Lower lobe of right lung (tissue), 2 donors: ENCODE results near the gene MYO1D. TPM values are rescaled to one million over a fixed set of nuclear protein-coding genes. Genes with fewer than 3 reads are reported as not detected.

Source experiments
- ATAC-seq, 2 donors: fragments of 200-7000 bp; cut with Tn5 transposase; one replicate each; pipeline ENCODE4 v1.9.1; 2020 to 2022; ENCODE audit warnings: mild to moderate bottlenecking in 2 of 2, moderate library complexity in 2 of 2
- DNase-seq: peaks from one replicate; pipeline ENCODE4 v3.0.0-alpha.2; 2020
- H3K27ac ChIP-seq: fragments of 200-600 bp; one replicate; pipeline ENCODE4 v1.8.0; 2022
- H3K27me3 ChIP-seq: fragments of 200-600 bp; one replicate; pipeline ENCODE4 v1.8.0; 2022; ENCODE audit warnings: low read depth
- H3K36me3 ChIP-seq: fragments of 200-600 bp; one replicate; pipeline ENCODE4 v1.8.0; 2022; ENCODE audit warnings: mild to moderate bottlenecking
- H3K4me1 ChIP-seq: fragments of 200-600 bp; one replicate; pipeline ENCODE4 v1.8.0; 2022
- H3K4me3 ChIP-seq: fragments of 200-600 bp; one replicate; pipeline ENCODE4 v1.8.0; 2022; ENCODE audit warnings: mild to moderate bottlenecking
- H3K9me3 ChIP-seq: fragments of 200-600 bp; one replicate; pipeline ENCODE4 v1.8.0; 2022
- intact Hi-C: fragments of 100-400 bp; cut with DNase I; formaldehyde crosslinking; loops from one replicate; pipeline ENCODE4 v1.11.0; 2022
- total RNA-seq: library from RNA; stranded (reverse); fragmentation: NEBNext Ultra II Directional; extraction: Animal tissue kit (Norgen Biotek cat#: 25700); gene quantifications from one replicate; pipeline ENCODE4 v1.2.1, GENCODE V29; 2021
- TF ChIP-seq, protein P1 (sequence below): fragments of 200-600 bp; IDR thresholded peaks from one replicate; pipeline ENCODE4 v1.8.0; 2022; ENCODE audit warnings: antibody characterized with exemption, mild to moderate bottlenecking
- donor health status: DM: no; HTN: yes; CAD: no; lungs with severe emphysema.

Gene MYO1D
- total RNA-seq, 1 donor from 2014 or later = 58.0 TPM

DNA sequence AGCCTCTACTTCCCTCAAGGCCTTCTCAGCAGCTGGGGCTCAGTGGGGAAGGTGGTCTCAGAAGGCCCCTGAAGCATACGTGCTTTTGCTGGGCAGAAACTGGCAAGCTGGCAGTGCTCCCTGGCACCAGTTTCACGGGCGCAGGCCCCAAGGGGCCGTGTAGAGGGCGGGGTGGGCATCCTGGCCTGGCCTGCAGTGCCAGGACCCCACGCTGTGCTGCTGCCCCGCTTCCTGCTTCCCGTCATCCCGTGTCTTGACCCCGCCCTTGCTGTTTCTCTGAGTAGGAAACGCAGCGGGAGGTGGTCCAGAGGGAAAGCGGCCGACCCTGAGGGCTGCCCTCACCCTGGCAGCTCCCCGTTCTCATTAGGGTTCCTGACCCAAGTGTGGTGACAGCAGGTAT, 383.4 kb downstream of the MYO1D start:
- no peak for ATAC-seq

DNA sequence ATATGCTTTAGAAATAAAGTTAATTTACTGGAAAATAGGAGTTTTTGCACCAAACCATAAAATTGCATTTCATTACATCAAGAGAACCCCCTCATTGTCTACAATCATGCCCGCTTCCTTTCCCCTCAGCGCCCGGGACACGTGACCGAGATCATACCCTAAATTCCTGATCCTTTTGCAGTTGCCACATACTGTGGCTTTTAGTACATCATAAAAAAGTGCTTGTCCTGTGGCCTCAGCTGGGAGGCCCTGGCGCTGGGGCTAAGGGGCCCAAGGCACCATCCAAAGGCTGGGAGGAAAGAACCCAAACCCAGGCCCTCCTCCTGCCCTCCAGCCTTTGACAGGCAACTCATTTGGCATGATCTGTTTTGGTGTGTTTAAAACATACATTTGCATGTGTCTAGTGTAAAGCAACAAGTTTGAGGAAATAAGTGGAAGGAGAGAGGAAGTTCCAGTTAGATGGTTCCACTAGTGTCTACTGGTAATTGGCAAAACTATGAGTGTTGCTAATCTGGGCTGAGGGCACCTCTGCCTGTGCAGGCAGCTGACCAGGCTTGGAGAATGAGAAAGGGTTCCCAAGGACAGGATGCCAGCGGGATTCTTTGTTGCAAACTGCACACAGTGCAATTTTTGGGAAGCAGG, 384.2 kb downstream of the MYO1D start:
- Histone ChIP-seq H3K36me3 (no peaks in the 10 kb centered on the region), H3K27me3 (no peaks in the 10 kb centered on the region), H3K9me3 (no peaks in the 10 kb centered on the region), H3K4me3 (no peak overlapping the region), H3K4me1 (peaks cover 39% of the 10 kb centered on the region), H3K27ac (no peak overlapping the region)
- TF ChIP-seq, protein P1, sequence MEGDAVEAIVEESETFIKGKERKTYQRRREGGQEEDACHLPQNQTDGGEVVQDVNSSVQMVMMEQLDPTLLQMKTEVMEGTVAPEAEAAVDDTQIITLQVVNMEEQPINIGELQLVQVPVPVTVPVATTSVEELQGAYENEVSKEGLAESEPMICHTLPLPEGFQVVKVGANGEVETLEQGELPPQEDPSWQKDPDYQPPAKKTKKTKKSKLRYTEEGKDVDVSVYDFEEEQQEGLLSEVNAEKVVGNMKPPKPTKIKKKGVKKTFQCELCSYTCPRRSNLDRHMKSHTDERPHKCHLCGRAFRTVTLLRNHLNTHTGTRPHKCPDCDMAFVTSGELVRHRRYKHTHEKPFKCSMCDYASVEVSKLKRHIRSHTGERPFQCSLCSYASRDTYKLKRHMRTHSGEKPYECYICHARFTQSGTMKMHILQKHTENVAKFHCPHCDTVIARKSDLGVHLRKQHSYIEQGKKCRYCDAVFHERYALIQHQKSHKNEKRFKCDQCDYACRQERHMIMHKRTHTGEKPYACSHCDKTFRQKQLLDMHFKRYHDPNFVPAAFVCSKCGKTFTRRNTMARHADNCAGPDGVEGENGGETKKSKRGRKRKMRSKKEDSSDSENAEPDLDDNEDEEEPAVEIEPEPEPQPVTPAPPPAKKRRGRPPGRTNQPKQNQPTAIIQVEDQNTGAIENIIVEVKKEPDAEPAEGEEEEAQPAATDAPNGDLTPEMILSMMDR = no peak
- ATAC-seq = no peak
- intact Hi-C loops = no loop called here
- no peak for DNase-seq

More for the DNA sequence above, 383.4 kb downstream of the MYO1D start:
- no peaks in the 10 kb centered on the region for H3K36me3 ChIP-seq
- no peak for DNase-seq
- no peak overlapping the region for H3K27ac ChIP-seq
- H3K4me1 ChIP-seq = peaks cover 37% of the 10 kb centered on the region
- no peak overlapping the region for H3K4me3 ChIP-seq
- TF ChIP-seq, protein P1 = no peak
- no peaks in the 10 kb centered on the region for H3K27me3 ChIP-seq
- intact Hi-C loops = no loop called here
- H3K9me3 ChIP-seq = no peaks in the 10 kb centered on the region

DNA sequence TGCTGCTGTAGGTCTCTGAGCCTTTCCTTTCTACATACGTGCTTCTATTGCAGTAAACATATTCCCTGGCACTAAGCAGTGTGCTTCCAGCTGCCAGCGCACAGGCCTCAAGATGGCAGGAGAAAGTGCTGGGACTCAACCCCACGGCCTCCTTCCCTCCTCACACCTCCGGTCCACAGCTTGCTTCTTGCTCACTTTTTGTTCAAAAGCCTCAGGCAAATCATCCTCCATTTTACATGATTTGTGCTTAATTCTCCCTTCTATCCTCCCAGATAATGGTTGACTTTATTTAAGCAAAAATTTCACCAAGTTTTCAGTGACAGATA, 384.7 kb downstream of the MYO1D start:
- ATAC-seq (no peak), DNase-seq (no peak)
- Histone ChIP-seq H3K4me1 (peaks cover 45% of the 10 kb centered on the region), H3K27ac (no peak overlapping the region), H3K36me3 (no peaks in the 10 kb centered on the region), H3K27me3 (no peaks in the 10 kb centered on the region), H3K4me3 (no peak overlapping the region), H3K9me3 (no peaks in the 10 kb centered on the region)
- TF ChIP-seq, protein P1 = no peak
- intact Hi-C loops = no loop called here

DNA sequence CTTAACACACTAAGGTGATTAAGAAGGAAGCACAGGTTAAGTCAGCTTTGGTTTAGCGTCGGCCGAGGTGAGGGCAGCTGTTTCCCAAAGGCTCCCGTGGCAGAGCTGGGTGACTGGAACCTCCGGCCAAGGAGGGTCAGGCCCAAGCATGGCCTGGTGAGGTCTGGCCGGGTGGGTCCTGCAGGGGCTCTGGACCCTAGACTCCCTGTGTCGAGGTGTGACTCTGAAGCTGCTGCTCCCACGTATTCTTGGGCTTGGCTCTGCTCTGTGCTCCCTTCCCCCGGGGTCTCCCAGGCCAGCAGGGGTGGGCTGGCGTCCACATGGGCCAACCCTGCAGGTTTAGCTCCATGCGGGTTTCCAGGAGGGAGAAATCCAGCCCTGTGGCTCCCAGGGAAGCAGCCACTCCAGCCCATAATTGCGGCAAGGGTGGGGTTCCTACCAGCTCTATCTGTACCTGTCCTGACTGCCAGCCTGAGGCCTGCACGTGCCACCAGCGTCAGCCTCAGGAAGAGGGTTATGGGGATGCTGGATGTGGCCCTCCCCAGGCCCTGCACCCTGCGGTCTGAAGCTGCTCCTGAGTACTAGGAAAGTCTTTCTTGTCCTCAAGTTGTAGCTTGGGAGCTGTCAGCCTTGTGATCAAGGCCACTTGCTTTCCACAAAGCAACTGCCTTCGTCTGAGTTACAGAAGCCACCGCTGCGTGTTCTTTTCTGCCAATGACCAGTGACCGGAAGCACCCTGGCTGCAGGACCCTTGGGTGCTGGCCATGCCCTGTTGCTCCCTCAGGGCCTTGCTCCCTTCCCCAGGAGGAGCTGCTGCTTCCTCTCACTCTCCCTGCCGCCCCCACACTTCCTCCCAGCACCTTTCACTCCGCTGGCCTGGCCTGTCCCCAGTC, 385.3 kb downstream of the MYO1D start:
- H3K36me3 ChIP-seq = no peaks in the 10 kb centered on the region
- H3K27me3 ChIP-seq = no peaks in the 10 kb centered on the region
- peaks cover 45% of the 10 kb centered on the region for H3K4me1 ChIP-seq
- TF ChIP-seq, protein P1 = no peak
- intact Hi-C loops = no loop called here
- H3K27ac ChIP-seq = no peak overlapping the region
- no peak for ATAC-seq
- no peaks in the 10 kb centered on the region for H3K9me3 ChIP-seq
- no peak for DNase-seq
- no peak overlapping the region for H3K4me3 ChIP-seq

DNA sequence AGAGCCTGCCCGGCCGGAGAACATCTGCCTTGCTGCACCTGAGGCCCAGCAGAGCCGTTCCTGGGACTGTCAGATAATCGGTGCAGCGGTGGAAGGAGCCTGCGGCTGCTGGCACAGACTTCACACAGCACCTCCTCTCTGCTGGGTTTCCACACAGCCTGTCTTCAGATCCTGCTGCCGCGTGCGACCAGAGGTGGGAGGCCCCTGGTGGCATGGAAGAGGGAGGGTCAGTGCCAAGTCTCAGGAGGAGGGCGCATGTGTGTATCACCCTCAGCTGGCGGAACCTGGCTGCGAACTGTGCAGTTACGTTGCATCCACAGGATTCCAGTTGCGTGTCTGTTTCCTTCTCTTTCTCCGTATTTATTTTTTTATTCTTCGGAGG, 386.8 kb downstream of the MYO1D start:
- TF ChIP-seq, protein P1 = no peak
- H3K4me1 ChIP-seq = peaks cover 46% of the 10 kb centered on the region
- DNase-seq = no peak

More for the DNA sequence above, 386.8 kb downstream of the MYO1D start:
- Histone ChIP-seq H3K4me3 (no peak overlapping the region), H3K27me3 (no peaks in the 10 kb centered on the region), H3K27ac (no peak overlapping the region), H3K36me3 (no peaks in the 10 kb centered on the region), H3K9me3 (no peaks in the 10 kb centered on the region)
- ATAC-seq = no peak
- intact Hi-C loops = no loop called here
